Epithelial cell of esophagus (primary cell): ENCODE results near the gene PIAS1.

Experiments used
- DNase-seq: peaks from one replicate; pipeline ENCODE4 v3.0.0; 2010; ENCODE audit warnings: low read depth
- H3K4me3 ChIP-seq: 2 replicates; pipeline ENCODE4 v1.5.1; 2011; ENCODE audit warnings: mild to moderate bottlenecking, low read length, control low read depth
- TF ChIP-seq, protein P1 (sequence below): IDR thresholded peaks from 2 replicates; pipeline ENCODE4 v1.5.1; 2011; ENCODE audit warnings: low read depth, mild to moderate bottlenecking, low read length, control low read depth, inconsistent platforms; ENCODE audit not compliant: insufficient read depth; ENCODE audit errors: missing control alignments

Gene PIAS1

DNA sequence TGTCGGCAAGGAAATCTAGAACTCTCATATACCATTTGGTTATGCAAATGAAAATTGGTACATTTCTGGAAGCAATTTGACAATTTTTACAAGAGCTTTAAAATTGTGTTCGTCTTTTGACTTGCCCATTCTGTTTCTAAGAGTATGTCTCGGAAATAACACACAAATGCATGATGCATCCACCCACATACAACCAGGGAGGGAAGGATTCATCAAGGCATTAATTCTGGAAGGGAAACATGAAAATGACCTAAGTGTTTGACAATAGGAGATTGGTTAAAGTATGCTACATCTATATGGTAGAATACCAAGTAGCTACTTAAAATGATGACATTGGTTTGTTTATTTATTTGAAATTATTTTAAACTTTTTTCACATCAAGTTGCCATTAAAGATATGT is 58.6 kb downstream of the PIAS1 start:
- TF ChIP-seq, protein P1, sequence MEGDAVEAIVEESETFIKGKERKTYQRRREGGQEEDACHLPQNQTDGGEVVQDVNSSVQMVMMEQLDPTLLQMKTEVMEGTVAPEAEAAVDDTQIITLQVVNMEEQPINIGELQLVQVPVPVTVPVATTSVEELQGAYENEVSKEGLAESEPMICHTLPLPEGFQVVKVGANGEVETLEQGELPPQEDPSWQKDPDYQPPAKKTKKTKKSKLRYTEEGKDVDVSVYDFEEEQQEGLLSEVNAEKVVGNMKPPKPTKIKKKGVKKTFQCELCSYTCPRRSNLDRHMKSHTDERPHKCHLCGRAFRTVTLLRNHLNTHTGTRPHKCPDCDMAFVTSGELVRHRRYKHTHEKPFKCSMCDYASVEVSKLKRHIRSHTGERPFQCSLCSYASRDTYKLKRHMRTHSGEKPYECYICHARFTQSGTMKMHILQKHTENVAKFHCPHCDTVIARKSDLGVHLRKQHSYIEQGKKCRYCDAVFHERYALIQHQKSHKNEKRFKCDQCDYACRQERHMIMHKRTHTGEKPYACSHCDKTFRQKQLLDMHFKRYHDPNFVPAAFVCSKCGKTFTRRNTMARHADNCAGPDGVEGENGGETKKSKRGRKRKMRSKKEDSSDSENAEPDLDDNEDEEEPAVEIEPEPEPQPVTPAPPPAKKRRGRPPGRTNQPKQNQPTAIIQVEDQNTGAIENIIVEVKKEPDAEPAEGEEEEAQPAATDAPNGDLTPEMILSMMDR, result no peak
- H3K4me3 ChIP-seq, result no peak overlapping the region
- DNase-seq, result peak; percentile 32

DNA sequence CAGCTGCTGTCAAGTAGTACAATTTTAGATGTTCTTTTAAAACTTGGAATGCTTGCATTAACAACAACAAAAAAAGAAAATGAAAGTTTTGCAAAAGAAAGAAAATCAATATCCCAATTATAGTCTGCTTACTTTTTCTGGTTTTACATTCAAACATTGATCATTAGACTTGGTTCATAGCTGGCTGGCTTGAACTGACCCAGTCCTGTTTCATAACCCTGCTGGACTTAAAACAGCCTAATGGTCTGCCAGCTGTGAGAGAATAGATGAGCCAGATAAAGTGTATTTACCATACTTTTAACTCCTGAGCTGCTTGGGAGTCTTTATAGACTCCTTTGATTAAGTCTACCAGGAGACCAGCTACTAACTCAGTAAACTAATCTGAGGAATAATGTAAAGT is 59.2 kb downstream of the PIAS1 start:
- H3K4me3 ChIP-seq, result no peak overlapping the region
- TF ChIP-seq, protein P1, result no peak
- DNase-seq, result no peak

DNA sequence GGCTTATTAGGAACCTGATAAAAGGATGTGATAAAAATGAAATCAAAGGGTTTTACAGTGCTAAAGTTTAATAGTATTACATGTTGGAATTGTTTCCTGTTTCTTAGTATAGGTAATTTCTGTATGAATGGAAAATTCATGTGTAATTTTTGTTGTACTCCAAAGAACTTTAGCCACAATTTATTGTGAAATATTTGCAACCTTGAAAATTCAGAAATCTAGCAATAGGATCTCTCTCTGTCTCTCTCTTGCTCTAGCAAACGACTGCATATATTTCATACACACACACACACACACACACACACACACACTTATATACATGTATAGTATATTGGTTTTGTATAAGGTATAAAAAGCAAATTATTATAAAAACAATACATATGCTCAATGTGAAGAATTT is 59.6 kb downstream of the PIAS1 start:
- H3K4me3 ChIP-seq, result no peak overlapping the region
- TF ChIP-seq, protein P1, result no peak

DNA sequence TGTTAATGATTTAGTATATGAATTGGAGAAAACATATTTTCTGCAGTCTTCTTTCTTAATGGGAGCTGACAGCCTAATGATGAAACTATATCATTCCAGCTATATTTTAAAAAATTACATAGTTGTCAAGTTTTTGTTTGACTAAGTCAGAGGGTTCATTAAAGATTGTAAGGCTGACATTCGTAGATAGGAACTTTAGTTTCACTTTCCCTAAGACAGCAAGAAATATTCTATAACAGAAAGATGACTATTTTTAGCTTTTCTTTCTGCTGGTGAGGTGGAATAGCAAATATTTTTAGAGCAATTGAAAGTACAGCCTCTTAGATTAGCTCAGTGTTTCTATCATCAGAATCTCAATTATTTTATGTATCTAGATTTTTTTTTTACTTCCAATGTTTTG is 60.2 kb downstream of the PIAS1 start:
- H3K4me3 ChIP-seq, result peak overlapping the region; percentile 20
- no peak for DNase-seq
- TF ChIP-seq, protein P1, result no peak

More for the DNA sequence above, 59.6 kb downstream of the PIAS1 start:
- no peak for DNase-seq

DNA sequence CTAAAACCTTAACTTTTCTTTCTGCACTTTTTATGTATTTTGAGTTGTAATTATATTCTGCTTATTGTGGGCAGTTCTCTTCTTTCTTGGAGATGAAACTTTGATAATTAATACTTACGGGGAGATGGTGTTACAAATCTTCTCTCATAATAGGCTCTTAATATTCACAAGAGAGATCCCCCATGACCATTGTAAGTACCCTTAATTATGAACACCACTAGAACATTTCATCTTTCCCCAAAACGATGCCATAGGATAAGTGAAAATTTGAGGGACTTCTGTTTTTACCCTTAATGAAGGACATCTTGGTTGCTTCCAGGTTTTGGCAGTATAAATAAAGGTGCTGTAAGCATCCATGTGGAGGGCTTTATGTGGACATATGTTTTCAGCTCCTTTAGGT is 60.7 kb downstream of the PIAS1 start:
- H3K4me3 ChIP-seq, result no peak overlapping the region
- TF ChIP-seq, protein P1, result no peak

DNA sequence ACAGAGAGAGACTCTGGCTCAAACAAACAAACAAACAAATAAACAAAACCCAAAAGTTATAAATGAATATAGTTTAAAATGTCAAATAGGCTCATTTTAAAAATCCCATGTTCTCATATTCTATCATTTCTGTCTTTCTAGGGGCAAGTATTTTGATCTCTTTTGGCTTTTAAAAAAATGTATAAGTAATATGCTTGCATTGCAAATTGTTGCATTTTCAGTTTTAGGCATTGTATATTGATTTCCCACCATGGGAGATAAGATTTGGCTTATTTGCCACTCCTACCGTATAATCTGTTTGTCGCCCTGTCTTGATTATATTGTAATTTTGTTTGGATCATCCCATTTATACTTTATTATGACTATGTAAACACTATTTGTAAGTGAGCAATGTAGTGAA is 70.6 kb downstream of the PIAS1 start:
- no peak for DNase-seq
- TF ChIP-seq, protein P1, result no peak
- H3K4me3 ChIP-seq, result no peak overlapping the region

More for the DNA sequence above, 60.7 kb downstream of the PIAS1 start:
- DNase-seq, result no peak

DNA sequence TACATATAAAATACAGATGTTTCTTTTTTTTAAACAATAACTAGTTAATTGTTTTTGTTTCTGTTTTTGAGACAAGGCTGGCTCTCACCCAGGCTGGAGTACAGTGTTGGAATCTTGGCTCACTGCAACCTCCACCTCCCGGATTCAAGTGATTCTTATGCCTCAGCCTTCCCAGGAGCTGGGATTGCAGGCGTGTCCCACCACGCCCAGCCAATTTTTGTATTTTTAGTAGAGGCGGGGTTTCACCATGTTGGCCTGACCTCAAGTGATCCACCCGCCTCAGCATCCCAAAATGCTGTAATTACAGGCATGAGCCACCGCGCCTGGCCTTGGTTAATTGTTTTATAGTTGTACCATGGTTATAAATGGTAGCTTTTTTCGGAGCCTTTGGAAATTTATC is 72.3 kb downstream of the PIAS1 start:
- TF ChIP-seq, protein P1, result no peak
- peak; percentile 30 for DNase-seq
- no peak overlapping the region for H3K4me3 ChIP-seq
